Nephron progenitor cell (in vitro differentiated cells): ENCODE data around the gene SYT5.

Experiments used
- DNase-seq: peaks from one replicate; pipeline ENCODE4 v3.0.0; 2021
- H3K27ac Mint-ChIP-seq: 2 replicates; pipeline ENCODE4 v1.8.0; 2021; ENCODE audit warnings: mild to moderate bottlenecking, moderate library complexity, mixed read lengths
- H3K27me3 Mint-ChIP-seq: 2 replicates; pipeline ENCODE4 v1.8.0; 2021; ENCODE audit warnings: mild to moderate bottlenecking, low read depth, mixed read lengths; ENCODE audit not compliant: poor library complexity
- H3K36me3 Mint-ChIP-seq: 2 replicates; pipeline ENCODE4 v1.8.0; 2021; ENCODE audit warnings: low read depth, mixed read lengths
- H3K4me1 Mint-ChIP-seq: 2 replicates; pipeline ENCODE4 v1.8.0; 2021; ENCODE audit warnings: mixed read lengths
- H3K4me3 Mint-ChIP-seq: 2 replicates; pipeline ENCODE4 v1.8.0; 2021; ENCODE audit warnings: mild to moderate bottlenecking, moderate library complexity, mixed read lengths
- H3K9me3 Mint-ChIP-seq: 2 replicates; pipeline ENCODE4 v1.8.0; 2021; ENCODE audit warnings: mild to moderate bottlenecking, moderate library complexity, mixed read lengths
- TF ChIP-seq, protein P1 (sequence below): fragments of 200-600 bp; sonication (generic); IDR thresholded peaks from 2 replicates; pipeline ENCODE4 v1.5.0; 2021; ENCODE audit warnings: antibody characterized with exemption

The SYT5 gene

DNA sequence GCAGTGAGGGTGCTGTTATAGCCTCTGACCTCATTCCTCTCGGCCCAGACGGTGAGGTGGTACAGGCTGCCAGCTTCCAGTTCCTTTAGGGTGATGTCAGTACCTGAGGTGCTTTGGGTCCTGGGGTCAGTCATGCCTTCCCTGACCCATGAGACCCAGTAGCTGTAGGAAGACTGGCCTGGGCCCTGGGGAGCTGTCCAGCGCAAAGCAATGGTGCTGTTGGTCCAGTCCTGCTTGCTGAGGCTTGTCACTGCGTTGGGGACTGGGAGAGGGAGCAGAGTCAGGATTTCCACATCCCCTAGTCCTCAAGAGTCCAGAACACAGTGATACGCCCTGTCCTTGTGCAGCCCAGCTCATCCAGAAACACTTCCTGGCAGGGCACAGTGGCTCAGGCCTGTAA is 18.6 kb upstream of the SYT5 start:
- TF ChIP-seq, protein P1, sequence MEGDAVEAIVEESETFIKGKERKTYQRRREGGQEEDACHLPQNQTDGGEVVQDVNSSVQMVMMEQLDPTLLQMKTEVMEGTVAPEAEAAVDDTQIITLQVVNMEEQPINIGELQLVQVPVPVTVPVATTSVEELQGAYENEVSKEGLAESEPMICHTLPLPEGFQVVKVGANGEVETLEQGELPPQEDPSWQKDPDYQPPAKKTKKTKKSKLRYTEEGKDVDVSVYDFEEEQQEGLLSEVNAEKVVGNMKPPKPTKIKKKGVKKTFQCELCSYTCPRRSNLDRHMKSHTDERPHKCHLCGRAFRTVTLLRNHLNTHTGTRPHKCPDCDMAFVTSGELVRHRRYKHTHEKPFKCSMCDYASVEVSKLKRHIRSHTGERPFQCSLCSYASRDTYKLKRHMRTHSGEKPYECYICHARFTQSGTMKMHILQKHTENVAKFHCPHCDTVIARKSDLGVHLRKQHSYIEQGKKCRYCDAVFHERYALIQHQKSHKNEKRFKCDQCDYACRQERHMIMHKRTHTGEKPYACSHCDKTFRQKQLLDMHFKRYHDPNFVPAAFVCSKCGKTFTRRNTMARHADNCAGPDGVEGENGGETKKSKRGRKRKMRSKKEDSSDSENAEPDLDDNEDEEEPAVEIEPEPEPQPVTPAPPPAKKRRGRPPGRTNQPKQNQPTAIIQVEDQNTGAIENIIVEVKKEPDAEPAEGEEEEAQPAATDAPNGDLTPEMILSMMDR = no peak
- H3K27ac Mint-ChIP-seq = no peak overlapping the region
- no peaks in the 10 kb centered on the region for H3K4me1 Mint-ChIP-seq
- H3K27me3 Mint-ChIP-seq = peaks cover 58% of the 10 kb centered on the region
- peaks cover 3% of the 10 kb centered on the region for H3K9me3 Mint-ChIP-seq
- DNase-seq = no peak
- H3K36me3 Mint-ChIP-seq = no peaks in the 10 kb centered on the region
- no peak overlapping the region for H3K4me3 Mint-ChIP-seq

DNA sequence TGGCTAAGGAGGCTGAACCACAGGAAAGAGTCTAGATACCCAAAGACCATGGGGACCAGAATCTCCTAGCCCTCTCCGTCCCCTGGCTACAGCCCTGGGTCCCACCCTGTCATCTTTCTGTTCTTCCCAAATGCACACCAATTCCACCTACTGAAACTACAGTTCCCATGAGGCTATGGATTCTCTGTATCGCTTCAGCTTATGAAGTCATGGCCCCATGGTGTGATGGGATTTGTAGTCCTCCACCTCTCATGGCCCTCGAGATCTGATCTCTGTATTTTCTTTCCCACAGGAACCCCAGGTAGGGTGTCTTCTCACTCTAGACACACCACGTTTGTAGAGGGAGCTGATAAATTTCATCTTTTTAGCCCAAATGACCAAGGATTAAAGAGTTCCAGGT is 17.4 kb upstream of the SYT5 start:
- Mint-ChIP-seq H3K4me1 (no peaks in the 10 kb centered on the region), H3K27me3 (peaks cover 56% of the 10 kb centered on the region), H3K27ac (no peak overlapping the region), H3K9me3 (peaks cover 3% of the 10 kb centered on the region), H3K4me3 (no peak overlapping the region), H3K36me3 (no peaks in the 10 kb centered on the region)
- TF ChIP-seq, protein P1 = no peak
- DNase-seq = no peak

DNA sequence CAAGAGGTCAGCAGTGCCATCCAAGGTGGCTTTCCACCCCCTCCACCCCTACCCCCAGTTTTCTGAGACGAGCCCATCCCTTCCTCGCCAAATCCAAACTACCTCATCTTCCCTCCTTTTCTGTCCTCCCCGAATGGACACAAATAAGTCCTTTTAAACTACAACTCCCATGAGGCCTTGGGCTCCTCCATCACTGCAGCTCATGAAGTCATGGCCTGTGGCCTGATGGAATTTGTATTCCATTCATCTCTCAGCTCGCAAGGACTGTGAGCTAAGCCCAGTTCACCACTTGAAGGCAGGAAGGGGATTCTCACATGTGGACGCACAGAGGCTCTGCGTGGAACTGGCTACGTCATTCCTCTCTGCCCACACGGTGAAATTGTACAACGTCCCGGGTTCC is 16.7 kb upstream of the SYT5 start:
- peaks cover 3% of the 10 kb centered on the region for H3K9me3 Mint-ChIP-seq
- TF ChIP-seq, protein P1 = no peak
- H3K27ac Mint-ChIP-seq = no peak overlapping the region
- H3K4me3 Mint-ChIP-seq = no peak overlapping the region
- H3K27me3 Mint-ChIP-seq = peaks cover 55% of the 10 kb centered on the region
- no peaks in the 10 kb centered on the region for H3K4me1 Mint-ChIP-seq
- DNase-seq = no peak
- H3K36me3 Mint-ChIP-seq = no peaks in the 10 kb centered on the region

DNA sequence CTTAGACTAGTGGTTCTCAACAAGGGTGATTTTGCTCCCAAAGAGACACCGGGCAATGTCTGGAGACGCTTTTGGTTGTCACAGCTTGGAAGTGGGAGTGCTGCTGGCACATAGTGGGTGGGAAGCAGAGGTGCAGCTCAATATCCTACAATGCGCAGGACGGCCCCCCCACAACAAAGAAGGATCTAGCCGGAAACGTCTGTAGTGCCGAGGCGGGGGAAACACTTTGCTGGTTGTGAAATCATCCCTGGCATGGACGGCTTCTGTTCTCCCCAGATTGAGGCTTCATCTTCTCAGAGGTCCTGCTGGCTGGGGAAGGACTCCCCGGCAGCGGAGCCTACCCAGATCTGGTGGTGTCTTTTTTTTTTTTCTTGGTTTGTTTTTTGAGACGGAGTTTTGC is 13.4 kb upstream of the SYT5 start:
- Mint-ChIP-seq H3K9me3 (no peaks in the 10 kb centered on the region), H3K27ac (no peak overlapping the region), H3K4me1 (no peaks in the 10 kb centered on the region), H3K36me3 (no peaks in the 10 kb centered on the region), H3K27me3 (peaks cover 47% of the 10 kb centered on the region), H3K4me3 (no peak overlapping the region)
- DNase-seq = no peak
- TF ChIP-seq, protein P1 = no peak

DNA sequence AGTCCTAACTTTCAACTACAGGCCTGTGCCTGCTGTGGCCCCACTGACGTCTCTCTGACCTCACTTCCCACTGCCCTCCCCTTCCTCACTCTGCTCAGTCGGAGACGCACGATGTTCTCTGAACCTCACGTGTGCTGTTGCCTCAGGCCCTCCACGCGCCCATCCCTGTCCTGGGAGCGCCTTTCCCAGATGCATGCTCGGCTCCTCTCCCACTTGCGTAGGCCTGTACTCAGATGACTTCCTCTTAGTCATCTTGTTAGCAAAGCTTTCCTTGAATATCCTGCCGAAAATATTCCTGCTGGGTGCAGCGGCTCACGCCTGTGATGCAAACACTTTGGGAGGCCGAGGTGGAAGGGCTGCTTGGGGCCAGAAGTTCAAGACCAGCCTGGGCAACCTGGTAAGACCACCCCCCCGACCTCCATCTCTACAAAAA is 9.3 kb upstream of the SYT5 start:
- no peak overlapping the region for H3K4me3 Mint-ChIP-seq
- peaks cover 78% of the 10 kb centered on the region for H3K27me3 Mint-ChIP-seq
- H3K9me3 Mint-ChIP-seq = no peaks in the 10 kb centered on the region
- TF ChIP-seq, protein P1 = no peak
- H3K27ac Mint-ChIP-seq = no peak overlapping the region
- no peak for DNase-seq
- H3K36me3 Mint-ChIP-seq = no peaks in the 10 kb centered on the region
- H3K4me1 Mint-ChIP-seq = no peaks in the 10 kb centered on the region

DNA sequence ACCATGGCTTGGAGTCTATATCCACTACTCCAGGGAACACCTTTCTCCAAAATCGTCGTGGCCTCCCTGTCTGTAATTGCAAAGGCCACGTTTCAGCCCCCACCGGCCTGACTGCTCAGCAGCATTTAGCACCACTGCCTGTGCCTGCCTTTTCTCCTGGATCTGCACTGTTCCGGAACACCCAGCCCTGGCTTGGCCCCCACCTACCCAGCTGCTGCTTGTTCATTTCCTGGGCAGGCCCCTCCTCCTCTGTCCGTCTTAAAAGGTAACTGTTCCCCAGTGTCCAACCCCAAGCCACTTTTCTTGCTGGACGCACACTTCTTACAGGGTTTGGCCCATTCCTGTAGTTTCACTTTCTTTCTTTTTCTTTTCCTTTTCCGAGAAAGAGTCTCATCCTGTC is 8.5 kb upstream of the SYT5 start:
- H3K27me3 Mint-ChIP-seq = peaks cover 78% of the 10 kb centered on the region
- H3K36me3 Mint-ChIP-seq = no peaks in the 10 kb centered on the region
- H3K4me3 Mint-ChIP-seq = no peak overlapping the region
- TF ChIP-seq, protein P1 = no peak
- no peak for DNase-seq
- no peaks in the 10 kb centered on the region for H3K9me3 Mint-ChIP-seq
- H3K4me1 Mint-ChIP-seq = no peaks in the 10 kb centered on the region
- H3K27ac Mint-ChIP-seq = no peak overlapping the region
